Islet of Langerhans (tissue), 1 donor: ENCODE results near the gene NRCAM.

ENCODE experiments used
- FAIRE-seq: peaks from one replicate; lab custom pipeline; 2011; peaks lifted over from hg19 to GRCh38; lab: Jason Lieb, UNC

Gene NRCAM

GRCh38 chr7:108307194-108307593, 149.0 kb downstream of the NRCAM start:
- FAIRE-seq: no peak

GRCh38 chr7:108303332-108303731, 152.9 kb downstream of the NRCAM start:
- FAIRE-seq: no peak

- no peak for FAIRE-seq
These were observed 154.8 kb downstream of the NRCAM start for GRCh38 chr7:108301387-108301786.

GRCh38 chr7:108299251-108299973, 156.8 kb downstream of the NRCAM start:
- no peak for FAIRE-seq

GRCh38 chr7:108296911-108297310, 159.3 kb downstream of the NRCAM start:
- no peak for FAIRE-seq

- no peak for FAIRE-seq
These were observed 161.6 kb downstream of the NRCAM start for GRCh38 chr7:108294595-108294994.

GRCh38 chr7:108293149-108293612, 163.1 kb downstream of the NRCAM start:
- FAIRE-seq: no peak

- no peak for FAIRE-seq
These were observed 163.7 kb downstream of the NRCAM start for GRCh38 chr7:108292541-108292940.

GRCh38 chr7:108291791-108292440, 164.3 kb downstream of the NRCAM start:
- no peak for FAIRE-seq

- peak; percentile 94 for FAIRE-seq
These were observed 165.1 kb downstream of the NRCAM start for GRCh38 chr7:108291152-108291508.

- peak; percentile 95 for FAIRE-seq
These were observed 165.6 kb downstream of the NRCAM start for GRCh38 chr7:108290459-108291151.

- no peak for FAIRE-seq
These were observed 166.4 kb downstream of the NRCAM start for GRCh38 chr7:108289852-108290251.

- FAIRE-seq: no peak
These were observed 168.4 kb downstream of the NRCAM start for GRCh38 chr7:108287857-108288256.

- FAIRE-seq: no peak
These were observed 169.8 kb downstream of the NRCAM start for GRCh38 chr7:108286290-108286904.

GRCh38 chr7:108285778-108286177, 170.5 kb downstream of the NRCAM start:
- FAIRE-seq: no peak

GRCh38 chr7:108285003-108285368, 171.2 kb downstream of the NRCAM start:
- FAIRE-seq: no peak

GRCh38 chr7:108284349-108285002, 171.8 kb downstream of the NRCAM start:
- no peak for FAIRE-seq

GRCh38 chr7:108283252-108283651, 173.0 kb downstream of the NRCAM start:
- FAIRE-seq: no peak

GRCh38 chr7:108282427-108282996, 173.7 kb downstream of the NRCAM start:
- FAIRE-seq: no peak

- no peak for FAIRE-seq
These were observed 176.1 kb downstream of the NRCAM start for GRCh38 chr7:108280136-108280535.

GRCh38 chr7:108278776-108279175, 177.5 kb downstream of the NRCAM start:
- no peak for FAIRE-seq

GRCh38 chr7:108278281-108278680, 178.0 kb downstream of the NRCAM start:
- FAIRE-seq: no peak
